Fibroblast of lung (primary cell): ENCODE results near the gene SENP8. TPM values are rescaled to one million over a fixed set of nuclear protein-coding genes. Genes with fewer than 3 reads are reported as not detected.
A peak's percentile ranks its signal among the peaks of the same experiment; 100 is the strongest.

Source experiments
- DNase-seq, 2 donors: peaks; one replicate each; pipeline versions ENCODE4 v3.0.0 to v3.0.0-alpha.2; 2010; ENCODE audit warnings: low read depth in 2 of 2
- H2AFZ ChIP-seq: 2 replicates; pipeline ENCODE4 v1.5.1; 2012; ENCODE audit warnings: low read length, control low read depth, inconsistent platforms
- H3K27ac ChIP-seq: 2 replicates; pipeline ENCODE4 v1.5.1; 2011; ENCODE audit warnings: low read length, control low read depth; ENCODE audit not compliant: insufficient read depth
- H3K27me3 ChIP-seq: 2 replicates; pipeline ENCODE4 v1.5.1; 2011; ENCODE audit warnings: mild to moderate bottlenecking, low read length; ENCODE audit not compliant: control insufficient read depth, insufficient read depth
- H3K36me3 ChIP-seq: 2 replicates; pipeline ENCODE4 v1.5.1; 2011; ENCODE audit warnings: low read length; ENCODE audit not compliant: control insufficient read depth, insufficient read depth
- H3K4me1 ChIP-seq: 2 replicates; pipeline ENCODE4 v1.5.1; 2011; ENCODE audit warnings: low read length; ENCODE audit not compliant: control insufficient read depth, insufficient read depth; ENCODE audit errors: extremely low read depth
- H3K4me2 ChIP-seq: 2 replicates; pipeline ENCODE4 v1.5.1; 2011; ENCODE audit warnings: low read length, control low read depth; ENCODE audit not compliant: insufficient read depth; ENCODE audit errors: extremely low read depth
- H3K4me3 ChIP-seq, 4 experiments: fragments of 200-600 bp in 1 of 4; sonication (generic) in 1 of 4; replicated peaks in 1 of 4; 2 replicates each; pipeline ENCODE4 v1.5.1; 2011 to 2016; ENCODE audit warnings: low read length in 4 of 4, low read depth in 3 of 4, mild to moderate bottlenecking in 3 of 4, control low read depth in 2 of 4, inconsistent platforms in 1 of 4, mixed read lengths in 1 of 4; ENCODE audit not compliant: insufficient read depth in 1 of 4; ENCODE audit errors: control extremely low read depth in 1 of 4
- H3K79me2 ChIP-seq: 2 replicates; pipeline ENCODE4 v1.5.1; 2012; ENCODE audit warnings: mild to moderate bottlenecking, low read length, inconsistent platforms; ENCODE audit not compliant: control insufficient read depth, insufficient read depth
- H3K9ac ChIP-seq: 2 replicates; pipeline ENCODE4 v1.5.1; 2011; ENCODE audit warnings: mild to moderate bottlenecking, low read length, control low read depth; ENCODE audit not compliant: insufficient read depth
- H3K9me3 ChIP-seq: 2 replicates; pipeline ENCODE4 v1.5.1; 2012; ENCODE audit warnings: low read depth, low read length; ENCODE audit not compliant: control insufficient read depth, insufficient read depth
- H4K20me1 ChIP-seq: 2 replicates; pipeline ENCODE4 v1.5.1; 2011; ENCODE audit warnings: low read length; ENCODE audit not compliant: control insufficient read depth, insufficient read depth; ENCODE audit errors: extremely low read depth
- EZH2 ChIP-seq: IDR thresholded peaks from 2 replicates; pipeline ENCODE4 v1.5.1; 2012; ENCODE audit warnings: low read length, control low read depth, mild to moderate bottlenecking; ENCODE audit errors: missing control alignments
- polyA plus RNA-seq, 2 donors: library from polyadenylated mRNA; depleted of rRNA in 1 of 2; stranded (reverse) in 1 of 2; unstranded in 1 of 2; fragments of >200 nt; gene quantifications; 2 replicates each; pipeline ENCODE4 v1.2.1, GENCODE V29; 2011 to 2012; ENCODE audit warnings: missing spikeins in 1 of 2
- total RNA-seq: library from RNA; depleted of rRNA; stranded (reverse); fragments of >200 nt; gene quantifications from 2 replicates; pipeline ENCODE4 v1.2.1, GENCODE V29; 2014
- TF ChIP-seq, protein P1 (sequence below), 2 donors: IDR thresholded peaks in 1 of 2; conservative IDR thresholded peaks in 1 of 2; 1 replicate in 1 of 2; 2 replicates in 1 of 2; pipeline ENCODE4 v1.5.1; 2011 to 2012; ENCODE audit warnings: low read length in 2 of 2, control low read depth in 1 of 2, inconsistent platforms in 1 of 2, low read depth in 1 of 2, mild to moderate bottlenecking in 1 of 2

The SENP8 gene
- total and polyA plus RNA-seq, 2 donors (not counting 1 experiment from before 2014, with no cell fraction given) = 3.0 to 3.5 TPM

DNA sequence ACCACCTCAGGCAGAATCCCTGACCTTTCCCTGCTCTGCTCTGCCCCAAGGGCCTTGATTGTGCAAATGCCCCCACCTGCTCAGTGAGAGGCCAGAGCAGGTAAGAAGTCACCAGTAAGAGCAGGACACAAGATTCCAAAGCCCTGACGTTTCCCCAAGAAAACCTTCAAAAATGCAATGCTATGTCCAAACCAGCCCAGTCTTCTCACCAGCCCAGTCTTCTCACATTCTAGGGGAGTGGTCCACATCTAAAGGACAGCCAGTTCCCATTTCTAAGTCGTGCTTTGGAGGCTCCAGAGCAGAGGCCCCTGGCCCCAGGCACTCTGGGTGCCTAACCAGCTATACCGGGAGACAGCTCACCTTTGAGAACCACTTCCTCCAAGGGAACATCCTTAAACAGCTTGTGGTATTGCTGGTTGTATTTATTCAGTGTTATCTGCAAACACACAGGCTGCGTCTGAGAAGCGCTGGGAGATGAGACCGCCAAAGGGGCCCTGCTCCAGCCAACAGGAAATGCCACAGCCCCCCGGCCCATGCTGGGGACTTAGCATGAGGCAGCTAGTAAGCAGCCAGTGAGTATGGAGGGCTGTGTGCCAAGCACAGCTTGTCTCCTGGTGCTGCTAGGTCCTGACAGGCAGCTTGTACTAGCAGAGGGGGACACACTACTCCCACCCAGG lies 50.1 kb downstream of the SENP8 start:
- H3K79me2 ChIP-seq = no peaks in the 10 kb centered on the region
- peaks cover 3% of the 10 kb centered on the region for H3K27me3 ChIP-seq
- no peak overlapping the region for H3K9ac ChIP-seq
- H3K4me1 ChIP-seq = no peaks in the 10 kb centered on the region
- no peaks in the 10 kb centered on the region for H3K36me3 ChIP-seq
- H3K4me3 ChIP-seq = no peak overlapping the region
- DNase-seq = peak; percentile 15 to 54
- H4K20me1 ChIP-seq = no peaks in the 10 kb centered on the region
- H3K9me3 ChIP-seq = no peaks in the 10 kb centered on the region
- TF ChIP-seq, protein P1, sequence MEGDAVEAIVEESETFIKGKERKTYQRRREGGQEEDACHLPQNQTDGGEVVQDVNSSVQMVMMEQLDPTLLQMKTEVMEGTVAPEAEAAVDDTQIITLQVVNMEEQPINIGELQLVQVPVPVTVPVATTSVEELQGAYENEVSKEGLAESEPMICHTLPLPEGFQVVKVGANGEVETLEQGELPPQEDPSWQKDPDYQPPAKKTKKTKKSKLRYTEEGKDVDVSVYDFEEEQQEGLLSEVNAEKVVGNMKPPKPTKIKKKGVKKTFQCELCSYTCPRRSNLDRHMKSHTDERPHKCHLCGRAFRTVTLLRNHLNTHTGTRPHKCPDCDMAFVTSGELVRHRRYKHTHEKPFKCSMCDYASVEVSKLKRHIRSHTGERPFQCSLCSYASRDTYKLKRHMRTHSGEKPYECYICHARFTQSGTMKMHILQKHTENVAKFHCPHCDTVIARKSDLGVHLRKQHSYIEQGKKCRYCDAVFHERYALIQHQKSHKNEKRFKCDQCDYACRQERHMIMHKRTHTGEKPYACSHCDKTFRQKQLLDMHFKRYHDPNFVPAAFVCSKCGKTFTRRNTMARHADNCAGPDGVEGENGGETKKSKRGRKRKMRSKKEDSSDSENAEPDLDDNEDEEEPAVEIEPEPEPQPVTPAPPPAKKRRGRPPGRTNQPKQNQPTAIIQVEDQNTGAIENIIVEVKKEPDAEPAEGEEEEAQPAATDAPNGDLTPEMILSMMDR (conservative IDR thresholded peaks at IDR 0.05 in 1 of 2, IDR thresholded peaks at IDR 0.05 in 1 of 2; ENCODE audit: low read depth in 1 of 2, low read length in 2 of 2) = no peak
- no peak overlapping the region for H2AFZ ChIP-seq
- no peak overlapping the region for H3K4me2 ChIP-seq
- H3K27ac ChIP-seq = no peak overlapping the region

DNA sequence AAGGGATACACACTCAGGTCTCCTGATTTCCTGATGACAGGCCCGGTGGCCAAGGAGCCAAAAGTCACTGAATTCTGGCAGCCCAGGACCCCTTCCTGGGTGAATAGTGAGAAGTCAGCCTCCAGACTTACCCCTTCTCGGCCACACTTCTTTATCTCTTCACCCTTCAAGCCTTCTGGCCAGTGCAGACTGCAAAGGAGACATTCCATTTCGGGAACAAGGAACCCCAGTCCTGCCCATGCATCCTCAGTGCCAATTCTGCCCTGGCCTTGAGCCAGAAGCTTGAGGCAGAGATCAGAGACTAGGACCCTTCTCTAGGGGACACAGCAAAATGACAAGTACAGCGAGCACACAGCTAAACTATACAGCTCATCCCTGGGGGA lies 50.6 kb downstream of the SENP8 start:
- Histone ChIP-seq H3K27ac (no peak overlapping the region), H3K27me3 (peaks cover 2% of the 10 kb centered on the region), H3K4me1 (no peaks in the 10 kb centered on the region), H3K4me3 (no peak overlapping the region), H3K79me2 (no peaks in the 10 kb centered on the region), H3K4me2 (no peak overlapping the region), H3K9me3 (no peaks in the 10 kb centered on the region), H3K36me3 (no peaks in the 10 kb centered on the region), H3K9ac (no peak overlapping the region), H2AFZ (no peak overlapping the region), H4K20me1 (no peaks in the 10 kb centered on the region)
- DNase-seq = no peak
- TF ChIP-seq, protein P1 (conservative IDR thresholded peaks at IDR 0.05 in 1 of 2, IDR thresholded peaks at IDR 0.05 in 1 of 2; ENCODE audit: low read depth in 1 of 2, low read length in 2 of 2) = no peak
- TF ChIP-seq EZH2 = no peak

DNA sequence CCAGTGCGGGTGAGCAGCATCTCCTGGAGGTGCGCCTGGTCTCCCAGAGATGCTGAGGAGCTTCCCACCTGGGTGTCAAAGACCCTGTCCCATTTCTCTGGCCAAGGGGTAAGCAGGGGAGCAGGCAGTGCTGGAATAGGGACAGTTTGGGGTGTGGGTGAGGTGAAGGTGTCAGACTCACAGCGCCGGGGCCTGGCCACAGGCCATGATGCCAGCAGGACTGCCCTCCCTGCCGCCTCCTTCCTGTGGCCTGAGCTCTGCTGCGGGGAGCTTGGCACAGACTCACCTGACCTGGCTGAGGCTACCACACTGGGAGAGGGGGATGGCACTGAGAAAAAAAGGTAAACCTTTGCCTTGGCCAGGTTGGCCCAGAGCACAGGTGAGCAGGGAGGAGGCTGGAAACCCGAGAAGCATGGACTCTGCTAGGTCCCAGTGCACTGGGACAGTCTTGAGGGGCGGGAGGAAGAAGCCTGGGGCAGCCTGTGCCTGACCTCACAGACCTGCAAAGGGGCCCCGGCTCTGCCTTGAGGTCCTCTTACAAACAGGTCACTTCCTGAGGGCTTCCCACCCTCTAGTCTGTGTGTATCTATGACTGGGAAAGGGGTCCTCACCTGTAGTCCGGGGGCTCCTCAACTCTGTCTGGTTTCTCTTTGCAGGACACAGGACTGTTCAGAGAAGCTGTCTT lies 51.2 kb downstream of the SENP8 start:
- Histone ChIP-seq H3K36me3 (no peaks in the 10 kb centered on the region), H3K9me3 (no peaks in the 10 kb centered on the region), H2AFZ (no peak overlapping the region), H3K4me2 (no peak overlapping the region), H3K4me1 (no peaks in the 10 kb centered on the region), H3K79me2 (no peaks in the 10 kb centered on the region), H3K27me3 (peaks cover 2% of the 10 kb centered on the region), H3K4me3 (no peak overlapping the region), H3K9ac (no peak overlapping the region), H4K20me1 (no peaks in the 10 kb centered on the region), H3K27ac (no peak overlapping the region)
- TF ChIP-seq EZH2 = no peak
- TF ChIP-seq, protein P1 (conservative IDR thresholded peaks at IDR 0.05 in 1 of 2, IDR thresholded peaks at IDR 0.05 in 1 of 2; ENCODE audit: low read depth in 1 of 2, low read length in 2 of 2) = no peak
- no peak for DNase-seq
